K562 (cell line): ENCODE data around the gene CLDN10. TPM values are rescaled to one million over a fixed set of nuclear protein-coding genes. Genes with fewer than 3 reads are reported as not detected.

ENCODE experiments used
- ATAC-seq: fragments of 200-7000 bp; cut with Tn5 transposase; 3 replicates; pipeline ENCODE4 v1.9.1; 2020; ENCODE audit warnings: moderate library complexity
- BruUV-seq: library from RNA; stranded (reverse); fragments of 400-500 nt; replicated peaks from 2 replicates; lab custom pipeline; 2021; lab: Mats Ljungman, UMichigan
- CTCF ChIA-PET: fragments of 300-600 bp; formaldehyde crosslinking; extraction: SDS; loops from one replicate; lab custom pipeline; 2021; ENCODE audit warnings: low intra/inter-chr PET ratio; lab: Yijun Ruan, JAX
- POLR2A ChIA-PET: fragments of 300-600, 350-650 bp; sonication (Branson Sonifier 250); formaldehyde crosslinking; extraction: SDS; loops from one replicate; lab custom pipeline; 2021; ENCODE audit warnings: antibody characterized with exemption, inconsistent platforms; lab: Yijun Ruan, JAX
- DNase-seq, 4 experiments: peaks; one replicate each; pipeline versions ENCODE4 v3.0.0 to v3.0.0-alpha.2; 2011 to 2018; ENCODE audit warnings: low spot score in 3 of 4, mixed read lengths in 3 of 4; ENCODE audit errors: extremely low read depth in 1 of 4
- FAIRE-seq: peaks from 2 replicates; lab custom pipeline; 2011; peaks lifted over from hg19 to GRCh38; lab: Jason Lieb, UNC
- H2AFZ ChIP-seq: 2 replicates; pipeline ENCODE4 v1.6.0; 2011; ENCODE audit warnings: low read depth, low read length, control low read depth, inconsistent platforms
- H3K27ac ChIP-seq: fragments of 200-600 bp; 3 replicates; pipeline ENCODE4 v1.8.0; 2011; ENCODE audit warnings: low read depth, mild to moderate bottlenecking, control low read depth, inconsistent platforms, low read length, moderate library complexity, mixed read lengths; ENCODE audit errors: extremely low read depth
- H3K27me3 ChIP-seq, 2 experiments: fragments of 300-600 bp in 1 of 2; 2 replicates in 1 of 2; 3 replicates in 1 of 2; pipeline versions ENCODE4 v1.6.0 to v1.8.0; 2011; ENCODE audit warnings: inconsistent platforms in 2 of 2, low read length in 2 of 2, mild to moderate bottlenecking in 1 of 2, mixed read lengths in 1 of 2, moderate library complexity in 1 of 2; ENCODE audit not compliant: control insufficient read depth in 2 of 2, insufficient read depth in 2 of 2
- H3K36me3 ChIP-seq: fragments of 300-600 bp; 3 replicates; pipeline ENCODE4 v1.8.0; 2011; ENCODE audit warnings: mild to moderate bottlenecking, low read length, inconsistent platforms; ENCODE audit not compliant: control insufficient read depth, insufficient read depth
- H3K4me1 ChIP-seq, 2 experiments: fragments of 200-600 bp in 1 of 2; replicated peaks in 1 of 2; 2 replicates in 1 of 2; 3 replicates in 1 of 2; pipeline versions ENCODE4 v1.5.1 to v1.8.0; 2011; ENCODE audit warnings: inconsistent platforms in 2 of 2, low read length in 2 of 2, mild to moderate bottlenecking in 1 of 2, mixed read lengths in 1 of 2, moderate library complexity in 1 of 2; ENCODE audit not compliant: control insufficient read depth in 2 of 2, insufficient read depth in 2 of 2
- H3K4me2 ChIP-seq: 2 replicates; pipeline ENCODE4 v1.6.1; 2011; ENCODE audit warnings: low read length, control low read depth, inconsistent platforms, mixed read lengths; ENCODE audit not compliant: insufficient read depth
- H3K4me3 ChIP-seq: fragments of 200-600 bp; sonication (generic), shearing (Covaris generic); 2 replicates; pipeline ENCODE4 v1.5.1; 2016; ENCODE audit warnings: control low read depth, inconsistent platforms
- H3K79me2 ChIP-seq: fragments of 200-600 bp; 3 replicates; pipeline ENCODE4 v1.8.0; 2011; ENCODE audit warnings: low read length, inconsistent platforms; ENCODE audit not compliant: control insufficient read depth, insufficient read depth
- H3K9ac ChIP-seq, 2 experiments: 2 replicates each; pipeline versions ENCODE4 v1.6.0 to v1.6.1; 2011; ENCODE audit warnings: low read depth in 2 of 2, low read length in 2 of 2, control low read depth in 1 of 2, inconsistent platforms in 1 of 2, mild to moderate bottlenecking in 1 of 2, mixed read lengths in 1 of 2; ENCODE audit not compliant: insufficient read depth in 1 of 2
- H3K9me1 ChIP-seq: one replicate; pipeline ENCODE4 v1.6.0; 2011; ENCODE audit warnings: inconsistent platforms, mild to moderate bottlenecking, low read length, moderate library complexity; ENCODE audit not compliant: control insufficient read depth, insufficient read depth
- H3K9me3 ChIP-seq: replicated peaks from 2 replicates; pipeline ENCODE4 v1.5.1; 2011; ENCODE audit warnings: low read depth, low read length, inconsistent platforms; ENCODE audit not compliant: control insufficient read depth, insufficient read depth
- H4K20me1 ChIP-seq: replicated peaks from 2 replicates; pipeline ENCODE4 v1.6.1; 2011; ENCODE audit warnings: low read length, inconsistent platforms, mixed read lengths; ENCODE audit not compliant: control insufficient read depth, insufficient read depth
- ASH1L ChIP-seq: fragments of 450-650 bp; IDR thresholded peaks from 2 replicates; pipeline ENCODE4 v1.6.1; 2018; ENCODE audit warnings: borderline replicate concordance, mild to moderate bottlenecking, low read depth; ENCODE audit not compliant: partially characterized antibody
- CBX5 ChIP-seq: IDR thresholded peaks from 2 replicates; pipeline ENCODE4 v1.6.1; 2014; ENCODE audit warnings: low read depth, borderline replicate concordance
- ETV1 ChIP-seq: fragments of 450-650 bp; conservative IDR thresholded peaks from 2 replicates; pipeline ENCODE4 v1.6.1; 2016; ENCODE audit warnings: missing genetic modification characterization, control low read depth, low read depth, missing compliant biosample characterization
- NRF1 ChIP-seq, 2 experiments: fragments of 450-650 bp; IDR thresholded peaks in 1 of 2; conservative IDR thresholded peaks in 1 of 2; 2 replicates each; pipeline ENCODE4 v1.6.1; 2014; ENCODE audit warnings: mild to moderate bottlenecking in 2 of 2
- RAD21 ChIP-seq, 2 experiments: fragments of 250-450 bp in 1 of 2; fragments of 450-650 bp in 1 of 2; sonication (Bioruptor Pico) in 1 of 2; formaldehyde crosslinking in 1 of 2; IDR thresholded peaks in 1 of 2; conservative IDR thresholded peaks in 1 of 2; 2 replicates each; pipeline versions ENCODE4 v1.4.0 to v1.8.0; 2020 to 2022; ENCODE audit warnings: mild to moderate bottlenecking in 2 of 2, moderate library complexity in 1 of 2
- SRSF9 ChIP-seq: fragments of 200-400 bp; formaldehyde crosslinking; IDR thresholded peaks from 2 replicates; pipeline ENCODE4 v1.6.1; 2017; ENCODE audit warnings: low read depth, low read length, borderline replicate concordance
- ZNF143 ChIP-seq: sonication (generic); formaldehyde crosslinking; IDR thresholded peaks from 2 replicates; pipeline ENCODE4 v1.9.0; 2022; ENCODE audit warnings: mild to moderate bottlenecking, missing genetic modification reagents
- WGBS: fragments of 100-300 bp; shearing (Covaris generic); methylation state at CpG from one replicate; pipeline ENCODE4 v1.1.6; 2016; ENCODE audit warnings: low coverage, mixed read lengths; ENCODE audit not compliant: insufficient coverage; ENCODE audit errors: missing lambda C conversion rate; 5-methylcytosine and 5-hydroxymethylcytosine counted together
- in situ Hi-C: fragments of 300-500 bp; cut with MboI; formaldehyde crosslinking; loops from 4 replicates; pipeline ENCODE4 v1.15.0; 2018; ENCODE audit warnings: inconsistent platforms, mixed read lengths
- intact Hi-C: fragments of 100-400 bp; cut with micrococcal nuclease; formaldehyde crosslinking; loops from 2 replicates; pipeline ENCODE4 v1.14.2; 2022
- polyA plus RNA-seq, 8 experiments: library from polyadenylated mRNA; depleted of rRNA in 4 of 8; stranded (reverse) in 5 of 8; unstranded in 3 of 8; fragments of >200 nt; fragmentation: Nextera tagmentation in 2 of 8; fragmentation: Illumina TruSeq in 1 of 8; extraction: Ambion mirVana in 2 of 8; extraction: Trizol in 1 of 8; gene quantifications; 2 replicates each; pipeline versions ENCODE4 v1.2.1 to v1.2.3, GENCODE V29; 2011 to 2014; ENCODE audit warnings: inconsistent platforms in 1 of 8, missing spikeins in 1 of 8
- total RNA-seq, 7 experiments: library from RNA; depleted of rRNA in 6 of 7; stranded (reverse); fragments of >200 nt in 6 of 7; fragmentation: Illumina TruSeq in 2 of 7; extraction: Trizol in 2 of 7; gene quantifications; 2 replicates each; pipeline versions ENCODE4 v1.2.1 to v1.2.3, GENCODE V29; 2011 to 2021; ENCODE audit warnings: low replicate concordance in 1 of 7
- TF ChIP-seq, protein P1 (sequence below), 2 experiments: fragments of 450-650 bp; formaldehyde crosslinking in 1 of 2; IDR thresholded peaks; 2 replicates each; pipeline versions ENCODE4 v1.4.0 to v1.6.1; 2014 to 2020; ENCODE audit warnings: mild to moderate bottlenecking in 2 of 2, borderline replicate concordance in 1 of 2, low read depth in 1 of 2

The CLDN10 gene
- total and polyA plus RNA-seq, 9 of the 15 experiments (the other 6 are each of a cell fraction or from before 2014, with no cell fraction given), result not detected

DNA sequence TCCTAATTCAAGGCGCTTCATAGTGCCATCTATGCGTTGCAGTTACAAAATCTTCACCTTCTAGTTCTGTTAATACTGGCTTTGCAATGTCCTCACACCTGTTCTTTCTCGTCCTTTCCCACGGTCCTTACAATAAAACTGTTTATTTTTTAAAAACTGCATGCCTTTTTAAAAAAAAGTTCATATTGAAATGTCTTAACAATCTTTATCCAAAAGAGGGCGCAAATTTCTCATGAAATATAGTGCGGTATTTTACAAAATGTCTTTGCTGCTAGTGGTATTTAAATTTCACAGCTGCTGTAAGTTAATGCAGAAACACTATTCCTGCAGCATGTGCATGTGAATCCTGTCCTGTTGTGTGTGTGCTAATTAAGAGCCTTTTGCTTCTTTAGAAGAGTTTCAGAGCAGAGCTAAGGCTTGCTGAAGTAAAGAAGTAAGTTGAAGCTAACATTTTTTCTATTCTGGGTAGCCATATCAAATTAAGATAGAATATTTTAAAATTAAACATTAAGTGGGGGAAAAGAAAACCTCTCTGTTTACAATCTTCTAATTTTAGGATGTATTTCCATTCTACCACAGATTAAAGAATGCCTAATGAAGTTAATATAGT lies 15.8 kb upstream of the CLDN10 start:
- no peaks in the 10 kb centered on the region for H4K20me1 ChIP-seq
- 0% methylated on average over 6 of the region's 6 CpGs for WGBS
- no TSS peak for BruUV-seq
- no peak for ATAC-seq
- H3K9ac ChIP-seq, result no peak overlapping the region
- H3K79me2 ChIP-seq, result no peaks in the 10 kb centered on the region
- H3K4me1 ChIP-seq, result no peaks in the 10 kb centered on the region
- ChIA-PET CTCF (interaction anchor here (0.6 kb wide), 1 partner anchor 283 kb away, joined by 3 read pairs; no protein-coding TSS in a partner anchor), POLR2A (no interaction called here)
- H3K36me3 ChIP-seq, result no peaks in the 10 kb centered on the region
- peak; percentile 61 for FAIRE-seq
- no peak overlapping the region for H3K27ac ChIP-seq
- H3K27me3 ChIP-seq, result no peaks in the 10 kb centered on the region
- peak in 1 of 4 experiments; percentile 11 for DNase-seq
- H3K9me3 ChIP-seq, result no peaks in the 10 kb centered on the region
- in situ Hi-C loops (loop anchor here (25.0 kb wide), 1 partner anchor 301 kb away; no protein-coding TSS in a partner anchor), intact Hi-C loops (loop anchor here (2.0 to 5.0 kb wide), 3 partner anchors 86 to 298 kb away; no protein-coding TSS in a partner anchor)
- H3K9me1 ChIP-seq, result no peaks in the 10 kb centered on the region
- H2AFZ ChIP-seq, result no peak overlapping the region
- no peak overlapping the region for H3K4me3 ChIP-seq
- H3K4me2 ChIP-seq, result no peak overlapping the region
- no peak for TF ChIP-seq NRF1 (conservative IDR thresholded peaks at IDR 0.05 in 1 of 2, IDR thresholded peaks at IDR 0.05 in 1 of 2)
- TF ChIP-seq CBX5, result no peak
- TF ChIP-seq, protein P1, sequence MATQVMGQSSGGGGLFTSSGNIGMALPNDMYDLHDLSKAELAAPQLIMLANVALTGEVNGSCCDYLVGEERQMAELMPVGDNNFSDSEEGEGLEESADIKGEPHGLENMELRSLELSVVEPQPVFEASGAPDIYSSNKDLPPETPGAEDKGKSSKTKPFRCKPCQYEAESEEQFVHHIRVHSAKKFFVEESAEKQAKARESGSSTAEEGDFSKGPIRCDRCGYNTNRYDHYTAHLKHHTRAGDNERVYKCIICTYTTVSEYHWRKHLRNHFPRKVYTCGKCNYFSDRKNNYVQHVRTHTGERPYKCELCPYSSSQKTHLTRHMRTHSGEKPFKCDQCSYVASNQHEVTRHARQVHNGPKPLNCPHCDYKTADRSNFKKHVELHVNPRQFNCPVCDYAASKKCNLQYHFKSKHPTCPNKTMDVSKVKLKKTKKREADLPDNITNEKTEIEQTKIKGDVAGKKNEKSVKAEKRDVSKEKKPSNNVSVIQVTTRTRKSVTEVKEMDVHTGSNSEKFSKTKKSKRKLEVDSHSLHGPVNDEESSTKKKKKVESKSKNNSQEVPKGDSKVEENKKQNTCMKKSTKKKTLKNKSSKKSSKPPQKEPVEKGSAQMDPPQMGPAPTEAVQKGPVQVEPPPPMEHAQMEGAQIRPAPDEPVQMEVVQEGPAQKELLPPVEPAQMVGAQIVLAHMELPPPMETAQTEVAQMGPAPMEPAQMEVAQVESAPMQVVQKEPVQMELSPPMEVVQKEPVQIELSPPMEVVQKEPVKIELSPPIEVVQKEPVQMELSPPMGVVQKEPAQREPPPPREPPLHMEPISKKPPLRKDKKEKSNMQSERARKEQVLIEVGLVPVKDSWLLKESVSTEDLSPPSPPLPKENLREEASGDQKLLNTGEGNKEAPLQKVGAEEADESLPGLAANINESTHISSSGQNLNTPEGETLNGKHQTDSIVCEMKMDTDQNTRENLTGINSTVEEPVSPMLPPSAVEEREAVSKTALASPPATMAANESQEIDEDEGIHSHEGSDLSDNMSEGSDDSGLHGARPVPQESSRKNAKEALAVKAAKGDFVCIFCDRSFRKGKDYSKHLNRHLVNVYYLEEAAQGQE (IDR thresholded peaks at IDR 0.05; ENCODE audit: borderline replicate concordance), result 0 out of 2 replicates have a peak, but pooled peaks have one; percentile 18
- TF ChIP-seq, protein P1 (CRISPR knock-in tag; IDR thresholded peaks at IDR 0.05; ENCODE audit: low read depth), result no peak
- TF ChIP-seq RAD21 (CRISPR knock-in tag; conservative IDR thresholded peaks at IDR 0.05 in 1 of 2, IDR thresholded peaks at IDR 0.05 in 1 of 2), result peak; percentile 26 to 53
- TF ChIP-seq ZNF143, result no peak
- TF ChIP-seq ETV1 (tag), result no peak
- TF ChIP-seq SRSF9, result no peak
- no peak for TF ChIP-seq ASH1L
